Measurements from ENCODE around the gene PRAME. TPM values are rescaled to one million over a fixed set of nuclear protein-coding genes. Genes with fewer than 3 reads are reported as not detected.

PRAME gene
- total and polyA plus RNA-seq, 12 donors = 0.22 to 0.49 (median 0.41) TPM; not detected in 8

GRCh38 chr22:22579869-22580604 lies 21.0 kb upstream of the PRAME start:
- H3K27ac ChIP-seq = no peak overlapping the region
- H3K4me3 ChIP-seq = no peak overlapping the region
- H3K36me3 ChIP-seq = no peaks in the 10 kb centered on the region
- intact Hi-C loops (cut with DNase I) = loop anchor here in 3 of 10 donors (10.0 kb wide), 2 partner anchors 105 to 115 kb away; no protein-coding TSS in a partner anchor
- no peaks in the 10 kb centered on the region for H3K9me3 ChIP-seq
- H3K27me3 ChIP-seq = peaks cover 0 to 49% (median 17%) of the 10 kb centered on the region in 7 donors
- H3K4me1 ChIP-seq = no peaks in the 10 kb centered on the region
- DNase-seq = no peak
- no peak for TF ChIP-seq CTCF (IDR thresholded peaks at IDR 0.05)
- 89 to 93% methylated on average over 7 of the region's 7 CpGs for WGBS, 2 donors
- ATAC-seq = no peak

GRCh38 chr22:22578702-22579424 lies 19.8 kb upstream of the PRAME start:
- no peaks in the 10 kb centered on the region for H3K9me3 ChIP-seq
- H3K27ac ChIP-seq = no peak overlapping the region
- no peak for TF ChIP-seq CTCF (IDR thresholded peaks at IDR 0.05)
- intact Hi-C loops (cut with DNase I) = no loop called here
- peak in 6 of 8 donors; percentile 59 to 82 (median 70) for ATAC-seq
- no peaks in the 10 kb centered on the region for H3K4me1 ChIP-seq
- peak; percentile 28 to 53 for DNase-seq
- no peaks in the 10 kb centered on the region for H3K36me3 ChIP-seq
- no peak overlapping the region for H3K4me3 ChIP-seq
- WGBS, 2 donors = 72 to 78% methylated on average over 10 of the region's 10 CpGs
- H3K27me3 ChIP-seq = peaks cover 0 to 43% (median 17%) of the 10 kb centered on the region in 7 donors

GRCh38 chr22:22576989-22577427 lies 17.9 kb upstream of the PRAME start:
- Histone ChIP-seq H3K9me3 (no peaks in the 10 kb centered on the region), H3K4me1 (no peaks in the 10 kb centered on the region), H3K27ac (no peak overlapping the region), H3K36me3 (no peaks in the 10 kb centered on the region), H3K4me3 (no peak overlapping the region), H3K27me3 (peaks cover 0 to 41% (median 27%) of the 10 kb centered on the region in 7 donors)
- DNase-seq (no peak), ATAC-seq (no peak)
- no peak for TF ChIP-seq CTCF (IDR thresholded peaks at IDR 0.05)
- 74% methylated on average over 5 of the region's 5 CpGs for WGBS, 2 donors
- intact Hi-C loops (cut with DNase I) = no loop called here

GRCh38 chr22:22576244-22576988 lies 17.4 kb upstream of the PRAME start:
- Histone ChIP-seq H3K36me3 (no peaks in the 10 kb centered on the region), H3K4me1 (no peaks in the 10 kb centered on the region), H3K27ac (no peak overlapping the region), H3K9me3 (no peaks in the 10 kb centered on the region), H3K4me3 (no peak overlapping the region), H3K27me3 (peaks cover 0 to 42% (median 32%) of the 10 kb centered on the region in 7 donors)
- intact Hi-C loops (cut with DNase I) = no loop called here
- peak; percentile 43 to 44 for DNase-seq
- WGBS, 2 donors = 35 to 36% methylated on average over 8 of the region's 8 CpGs
- peak in 5 of 8 donors; percentile 34 to 70 (median 62) for ATAC-seq
- peak; percentile 27 to 82 (median 73) for TF ChIP-seq CTCF (IDR thresholded peaks at IDR 0.05)
